MM.1S (cell line): Measurements from ENCODE around the gene GPR75.

Source experiments
- DNase-seq: peaks from one replicate; pipeline ENCODE4 v3.0.0-alpha.2; 2015
- H2AFZ ChIP-seq: fragments of 300-600 bp; sonication (generic); 2 replicates; pipeline ENCODE4 v1.6.0; 2016; ENCODE audit warnings: antibody characterized with exemption, low read length
- H3F3A ChIP-seq: fragments of 300-600 bp; sonication (generic); 2 replicates; pipeline ENCODE4 v1.6.1; 2016; ENCODE audit warnings: mild to moderate bottlenecking, antibody characterized with exemption, low read length, moderate library complexity, mixed read lengths; ENCODE audit not compliant: insufficient read depth
- H3K27ac ChIP-seq: fragments of 300-600 bp; sonication (generic); 2 replicates; pipeline ENCODE4 v1.5.1; 2016; ENCODE audit warnings: mild to moderate bottlenecking, low read length
- H3K27me3 ChIP-seq: fragments of 300-600 bp; sonication (generic); replicated peaks from 2 replicates; pipeline ENCODE4 v1.6.0; 2016; ENCODE audit warnings: low read length; ENCODE audit not compliant: insufficient read depth
- H3K36me3 ChIP-seq: fragments of 300-600 bp; sonication (generic); replicated peaks from 2 replicates; pipeline ENCODE4 v1.6.1; 2016; ENCODE audit warnings: mild to moderate bottlenecking, low read length, mixed read lengths; ENCODE audit not compliant: insufficient read depth
- H3K4me1 ChIP-seq: fragments of 300-600 bp; sonication (generic); 2 replicates; pipeline ENCODE4 v1.6.1; 2016; ENCODE audit warnings: low read length, mixed read lengths
- H3K4me2 ChIP-seq: fragments of 300-600 bp; sonication (generic); 2 replicates; pipeline ENCODE4 v1.6.0; 2016; ENCODE audit warnings: low read depth, low read length
- H3K4me3 ChIP-seq: fragments of 300-600 bp; sonication (generic); 2 replicates; pipeline ENCODE4 v1.5.1; 2016; ENCODE audit warnings: low read length, mixed read lengths
- H3K79me2 ChIP-seq: fragments of 300-600 bp; sonication (generic); 2 replicates; pipeline ENCODE4 v1.6.1; 2016; ENCODE audit warnings: mixed run types, low read length, mixed read lengths
- H3K9ac ChIP-seq: fragments of 300-600 bp; sonication (generic); 2 replicates; pipeline ENCODE4 v1.6.1; 2016; ENCODE audit warnings: low read length, mixed read lengths
- H3K9me2 ChIP-seq: fragments of 300-600 bp; sonication (generic); replicated peaks from 2 replicates; pipeline ENCODE4 v1.6.1; 2016; ENCODE audit warnings: mild to moderate bottlenecking, low read length, mixed read lengths; ENCODE audit not compliant: insufficient read depth
- H3K9me3 ChIP-seq: fragments of 300-600 bp; sonication (generic); replicated peaks from 2 replicates; pipeline ENCODE4 v1.6.1; 2016; ENCODE audit warnings: mild to moderate bottlenecking, low read length, mixed read lengths; ENCODE audit not compliant: insufficient read depth
- H4K20me1 ChIP-seq: fragments of 300-600 bp; sonication (generic); 2 replicates; pipeline ENCODE4 v1.6.1; 2016; ENCODE audit warnings: mild to moderate bottlenecking, low read length, moderate library complexity, mixed read lengths; ENCODE audit not compliant: insufficient read depth
- CTCF ChIP-seq: fragments of 300-600 bp; sonication (generic); IDR thresholded peaks from 2 replicates; pipeline ENCODE4 v1.5.1; 2016; ENCODE audit warnings: antibody characterized with exemption, low read length, mixed read lengths
- EZH2 ChIP-seq: fragments of 300-600 bp; sonication (generic); optimal IDR thresholded peaks from 2 replicates; pipeline ENCODE3; 2017; ENCODE audit warnings: low read depth, mild to moderate bottlenecking, antibody characterized with exemption, low read length, mixed read lengths
- EZH2phosphoT487 ChIP-seq: fragments of 300-600 bp; sonication (generic); IDR thresholded peaks from 2 replicates; pipeline ENCODE4 v1.6.1; 2018; ENCODE audit warnings: antibody characterized with exemption, low read length

Gene GPR75

GRCh38 chr2:53811601-53812000 is 48.2 kb downstream of the GPR75 start:
- TF ChIP-seq EZH2 = no peak
- no peak for TF ChIP-seq EZH2phosphoT487
- TF ChIP-seq CTCF = no peak
- Histone ChIP-seq H3F3A (no peaks in the 10 kb centered on the region), H3K9ac (no peak overlapping the region), H3K36me3 (no peaks in the 10 kb centered on the region; the same call in none of the 2 replicates), H3K4me1 (no peaks in the 10 kb centered on the region), H3K4me2 (no peak overlapping the region), H3K4me3 (no peak overlapping the region), H4K20me1 (no peaks in the 10 kb centered on the region), H3K9me2 (no peaks in the 10 kb centered on the region), H3K27ac (no peak overlapping the region), H3K79me2 (no peaks in the 10 kb centered on the region), H3K27me3 (no peaks in the 10 kb centered on the region), H3K9me3 (no peaks in the 10 kb centered on the region), H2AFZ (no peak overlapping the region)
- no peak for DNase-seq
